GM23248 (cell line): ENCODE measurements around the gene CEND1. TPM values are rescaled to one million over a fixed set of nuclear protein-coding genes. Genes with fewer than 3 reads are reported as not detected.
A peak's percentile ranks its signal among the peaks of the same experiment; 100 is the strongest.

Experiments used
- DNase-seq: peaks from one replicate; pipeline ENCODE4 v3.0.0-alpha.2; 2015
- H2AFZ ChIP-seq: fragments of 200-600 bp; sonication (generic); 2 replicates; pipeline ENCODE4 v1.6.1; 2016; ENCODE audit warnings: antibody characterized with exemption
- H3F3A ChIP-seq: fragments of 200-600 bp; sonication (generic); 2 replicates; pipeline ENCODE4 v1.6.1; 2016; ENCODE audit warnings: mild to moderate bottlenecking, antibody characterized with exemption, mixed run types; ENCODE audit not compliant: insufficient read depth
- H3K27ac ChIP-seq: fragments of 200-600 bp; sonication (generic); 2 replicates; pipeline ENCODE4 v1.5.1; 2016; ENCODE audit warnings: mild to moderate bottlenecking
- H3K27me3 ChIP-seq: fragments of 200-600 bp; sonication (generic); replicated peaks from 2 replicates; pipeline ENCODE4 v1.6.1; 2016; ENCODE audit warnings: mild to moderate bottlenecking; ENCODE audit not compliant: insufficient read depth
- H3K36me3 ChIP-seq: fragments of 200-600 bp; sonication (generic); 2 replicates; pipeline ENCODE4 v1.6.1; 2016; ENCODE audit warnings: low read depth, mild to moderate bottlenecking
- H3K4me1 ChIP-seq: fragments of 200-600 bp; sonication (generic); 2 replicates; pipeline ENCODE4 v1.6.1; 2016; ENCODE audit warnings: mild to moderate bottlenecking; ENCODE audit not compliant: insufficient read depth
- H3K4me2 ChIP-seq: fragments of 200-600 bp; sonication (generic); one replicate; pipeline ENCODE4 v1.6.1; 2016; ENCODE audit warnings: mild to moderate bottlenecking; ENCODE audit not compliant: unreplicated experiment
- H3K4me3 ChIP-seq: fragments of 200-600 bp; sonication (generic); 2 replicates; pipeline ENCODE4 v1.5.1; 2016; ENCODE audit warnings: mild to moderate bottlenecking
- H3K79me2 ChIP-seq: fragments of 200-600 bp; sonication (generic); 2 replicates; pipeline ENCODE4 v1.6.1; 2016; ENCODE audit warnings: mild to moderate bottlenecking; ENCODE audit not compliant: insufficient read depth
- H3K9ac ChIP-seq: fragments of 200-600 bp; sonication (generic); 2 replicates; pipeline ENCODE4 v1.6.1; 2016; ENCODE audit warnings: mild to moderate bottlenecking
- H3K9me2 ChIP-seq: fragments of 200-600 bp; sonication (generic); 2 replicates; pipeline ENCODE4 v1.6.1; 2016; ENCODE audit warnings: mixed run types, mild to moderate bottlenecking, moderate library complexity; ENCODE audit not compliant: insufficient read depth
- H3K9me3 ChIP-seq: fragments of 200-600 bp; sonication (generic); one replicate; pipeline ENCODE4 v1.6.1; 2017; ENCODE audit warnings: low read depth
- H4K20me1 ChIP-seq: fragments of 200-600 bp; sonication (generic); 2 replicates; pipeline ENCODE4 v1.6.0; 2016; ENCODE audit not compliant: insufficient read depth
- EZH2 ChIP-seq: fragments of 200-600 bp; sonication (generic); IDR thresholded peaks from 2 replicates; pipeline ENCODE4 v1.6.1; 2018; ENCODE audit warnings: antibody characterized with exemption, mild to moderate bottlenecking; ENCODE audit not compliant: insufficient read depth, poor library complexity, severe bottlenecking
- EZH2phosphoT487 ChIP-seq: fragments of 200-600 bp; sonication (generic); IDR thresholded peaks from 2 replicates; pipeline ENCODE4 v1.6.1; 2018; ENCODE audit warnings: antibody characterized with exemption, moderate library complexity, mild to moderate bottlenecking, low read depth; ENCODE audit not compliant: insufficient read depth
- WGBS, 2 experiments: methylation state at CpG; one replicate each; pipeline ENCODE4 v1.1.6; 2015 to 2017; ENCODE audit warnings: low lambda C conversion rate in 2 of 2, low coverage in 1 of 2; ENCODE audit errors: missing lambda C conversion rate in 2 of 2; 5-methylcytosine and 5-hydroxymethylcytosine counted together
- in situ Hi-C: fragments of 300-500 bp; cut with MboI; formaldehyde crosslinking; loops from 2 replicates; pipeline ENCODE4 v1.15.0; 2020
- polyA plus RNA-seq: library from polyadenylated mRNA; unstranded; fragments of >200 nt; fragmentation: Nextera tagmentation; extraction: Ambion mirVana; gene quantifications from 2 replicates; pipeline ENCODE4 v1.2.1, GENCODE V29; 2016
- total RNA-seq: library from RNA; depleted of rRNA; stranded (reverse); fragments of >200 nt; shearing (Covaris generic); gene quantifications from 2 replicates; pipeline ENCODE4 v1.2.3, GENCODE V29; 2014; rRNA removed

The CEND1 gene
- total RNA-seq (2.1 and 2.8 TPM in 2 replicates), polyA plus RNA-seq (3.4 and 3.9 TPM in 2 replicates)

DNA sequence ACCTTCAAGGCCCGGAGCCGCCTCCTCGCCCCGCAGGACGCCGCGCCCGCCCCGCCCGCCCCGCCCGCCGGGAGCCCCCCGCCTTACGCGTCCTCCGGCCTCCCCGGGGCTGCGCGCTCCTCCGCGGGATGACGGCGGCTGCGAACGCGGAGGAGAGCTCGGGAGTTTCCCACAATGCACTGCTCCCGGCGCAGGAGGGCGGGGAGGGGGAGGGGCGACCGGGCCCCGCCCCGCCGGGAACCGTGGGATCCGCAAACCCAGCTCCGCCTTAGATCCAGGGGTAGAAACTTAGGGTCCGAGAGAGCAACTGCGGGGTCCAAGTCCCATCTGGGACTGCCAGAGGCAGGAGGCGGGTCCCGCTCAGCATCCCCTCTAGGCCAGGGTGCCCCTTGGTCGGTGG is at the start of gene CEND1:
CEND1 (minus strand) TSS at position 148 of the 400 bp plus-strand sequence. CDS start 1,514 bp downstream, outside the sequence.
- no peaks in the 10 kb centered on the region for H3K9me3 ChIP-seq
- no peaks in the 10 kb centered on the region for H4K20me1 ChIP-seq
- H3K27ac ChIP-seq, result no peak within 1 kb of the TSS
- no peaks in the 10 kb centered on the region for H3K4me1 ChIP-seq
- H3K79me2 ChIP-seq, result peaks cover 6% of the 10 kb centered on the region
- H3K27me3 ChIP-seq, result no peaks in the 10 kb centered on the region
- H3K9ac ChIP-seq, result 0 out of 2 replicates have a peak within 1 kb of the TSS, but pooled peaks have one; percentile 20
- no peaks in the 10 kb centered on the region; the same call in 1 of the 2 replicates for H3K36me3 ChIP-seq
- 1% methylated on average over 14 to 16 of the region's 44 CpGs for WGBS, 2 experiments
- peak; percentile 82 for DNase-seq
- TF ChIP-seq EZH2, result no peak
- TF ChIP-seq EZH2phosphoT487, result no peak
- H3K4me2 ChIP-seq, result no peak within 1 kb of the TSS
- in situ Hi-C loops, result no loop called here
- H3K9me2 ChIP-seq, result no peaks in the 10 kb centered on the region
- H2AFZ ChIP-seq, result no peak within 1 kb of the TSS
- H3F3A ChIP-seq, result 0 out of 2 replicates have a peak, but pooled peaks cover 4% of the 10 kb centered on the region
- H3K4me3 ChIP-seq, result peak within 1 kb of the TSS; percentile 45; the same call in 1 of the 2 replicates

DNA sequence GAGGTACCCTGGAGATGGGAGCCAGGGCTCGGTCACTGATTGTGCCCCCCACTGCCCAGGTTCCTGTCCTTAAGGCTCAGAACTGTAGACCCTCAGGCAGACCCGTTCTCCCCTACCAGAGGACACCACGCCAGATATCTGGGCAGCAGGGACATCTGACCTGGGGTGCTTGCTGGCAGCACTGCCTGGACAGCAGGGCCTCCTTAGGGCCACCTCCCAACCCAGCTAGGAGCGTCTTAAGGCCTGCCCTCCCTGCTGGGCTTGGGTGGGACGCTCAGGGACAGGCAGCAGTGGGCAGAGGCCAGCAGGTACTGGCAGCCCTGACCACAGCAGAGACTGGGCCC is 49.4 kb upstream of the CEND1 start:
- 82 to 86% methylated on average over 5 of the region's 5 CpGs for WGBS, 2 experiments

GRCh38 chr11:838441-839279 is 48.8 kb upstream of the CEND1 start:
- TF ChIP-seq EZH2, result no peak
- TF ChIP-seq EZH2phosphoT487, result no peak
- Histone ChIP-seq H3K36me3 (peaks cover 17% of the 10 kb centered on the region), H3K79me2 (peaks cover 75% of the 10 kb centered on the region), H4K20me1 (no peaks in the 10 kb centered on the region), H3K9me3 (no peaks in the 10 kb centered on the region), H3K9me2 (no peaks in the 10 kb centered on the region), H2AFZ (no peak overlapping the region), H3K4me3 (no peak overlapping the region), H3K27me3 (no peaks in the 10 kb centered on the region), H3K9ac (peak overlapping the region; percentile 96; the same call in 1 of the 2 replicates), H3K4me1 (peaks cover 8% of the 10 kb centered on the region; the same call in 1 of the 2 replicates), H3K27ac (peak overlapping the region; percentile 89), H3F3A (peaks cover 21% of the 10 kb centered on the region), H3K4me2 (no peak overlapping the region)
- peak; percentile 59 for DNase-seq
- 33 to 39% methylated on average over 14 to 17 of the region's 17 CpGs for WGBS, 2 experiments
- in situ Hi-C loops, result no loop called here

More for the DNA sequence above, 49.4 kb upstream of the CEND1 start:
- Histone ChIP-seq H2AFZ (no peak overlapping the region), H3K4me3 (no peak overlapping the region), H3K27ac (peak overlapping the region; percentile 89), H4K20me1 (no peaks in the 10 kb centered on the region), H3K9me3 (no peaks in the 10 kb centered on the region), H3K4me1 (peaks cover 8% of the 10 kb centered on the region; the same call in 1 of the 2 replicates), H3K9me2 (no peaks in the 10 kb centered on the region), H3K9ac (peak overlapping the region; percentile 96; the same call in 1 of the 2 replicates), H3F3A (peaks cover 21% of the 10 kb centered on the region), H3K4me2 (no peak overlapping the region), H3K36me3 (peaks cover 17% of the 10 kb centered on the region), H3K27me3 (no peaks in the 10 kb centered on the region), H3K79me2 (peaks cover 71% of the 10 kb centered on the region)
- no peak for DNase-seq
- in situ Hi-C loops, result no loop called here
- TF ChIP-seq EZH2phosphoT487 (no peak), EZH2 (no peak)

- no peak for DNase-seq
- Histone ChIP-seq H3K27me3 (no peaks in the 10 kb centered on the region), H3K27ac (no peak overlapping the region), H3K4me3 (no peak overlapping the region), H4K20me1 (no peaks in the 10 kb centered on the region), H3F3A (peaks cover 21% of the 10 kb centered on the region), H3K79me2 (peaks cover 81% of the 10 kb centered on the region), H3K9me3 (no peaks in the 10 kb centered on the region), H3K9ac (no peak overlapping the region), H3K4me1 (peaks cover 8% of the 10 kb centered on the region; the same call in 1 of the 2 replicates), H3K9me2 (no peaks in the 10 kb centered on the region), H3K4me2 (no peak overlapping the region), H2AFZ (no peak overlapping the region), H3K36me3 (peaks cover 17% of the 10 kb centered on the region)
- WGBS, 2 experiments, result 61 to 68% methylated on average over 7 to 8 of the region's 8 CpGs
- in situ Hi-C loops, result no loop called here
- TF ChIP-seq EZH2, result no peak
- TF ChIP-seq EZH2phosphoT487, result no peak
Measured at GRCh38 chr11:837990-838307, 48.1 kb upstream of the CEND1 start.
